HEK293 (cell line): ENCODE data around the gene PLS1.

Experiments
- CTCF ChIA-PET: fragments of 350-600 bp; formaldehyde crosslinking; extraction: SDS; loops from one replicate; lab custom pipeline; 2021; ENCODE audit warnings: antibody characterized with exemption; lab: Yijun Ruan, JAX
- POLR2A ChIA-PET: fragments of 300-600 bp; formaldehyde crosslinking; extraction: SDS; loops from one replicate; lab custom pipeline; 2020; ENCODE audit warnings: antibody characterized with exemption, inconsistent platforms; lab: Yijun Ruan, JAX
- H3K27ac ChIP-seq: fragments of 200-500 bp; sonication (Bioruptor generic); 2 replicates; pipeline ENCODE4 v1.5.1; 2014; ENCODE audit warnings: low read depth, low read length, control low read depth, inconsistent platforms; ENCODE audit errors: extremely low read depth
- H3K36me3 ChIP-seq, 2 experiments: fragments of 200-500 bp in 1 of 2; sonication (Bioruptor generic) in 1 of 2; 1 replicate in 1 of 2; 2 replicates in 1 of 2; pipeline ENCODE4 v1.5.1; 2014 to 2017; ENCODE audit warnings: inconsistent platforms in 2 of 2, low read length in 2 of 2; ENCODE audit not compliant: control insufficient read depth in 2 of 2, insufficient read depth in 1 of 2
- H3K4me1 ChIP-seq: fragments of 200-500 bp; sonication (Bioruptor generic); 2 replicates; pipeline ENCODE4 v1.5.1; 2014; ENCODE audit warnings: mild to moderate bottlenecking, low read length, inconsistent platforms; ENCODE audit not compliant: control insufficient read depth, insufficient read depth
- H3K4me3 ChIP-seq: 2 replicates; pipeline ENCODE4 v1.5.1; 2011; ENCODE audit warnings: low read depth, mild to moderate bottlenecking, control low read depth, low read length, moderate library complexity
- H3K9me3 ChIP-seq: fragments of 200-500 bp; sonication (Bioruptor generic); 2 replicates; pipeline ENCODE4 v1.5.1; 2014; ENCODE audit warnings: low read depth, low read length, inconsistent platforms; ENCODE audit not compliant: control insufficient read depth, insufficient read depth
- FEZF1 ChIP-seq: fragments of 450-650 bp; formaldehyde crosslinking; IDR thresholded peaks from 2 replicates; pipeline ENCODE4 v1.5.1; 2016; ENCODE audit warnings: missing biosample characterization, missing genetic modification characterization
- OVOL3 ChIP-seq: fragments of 450-650 bp; formaldehyde crosslinking; IDR thresholded peaks from 2 replicates; pipeline ENCODE4 v1.5.1; 2016; ENCODE audit warnings: missing biosample characterization, missing genetic modification characterization
- PRDM10 ChIP-seq: fragments of 450-650 bp; formaldehyde crosslinking; IDR thresholded peaks from 2 replicates; pipeline ENCODE4 v1.5.1; 2016; ENCODE audit warnings: missing biosample characterization, missing genetic modification characterization
- SCRT2 ChIP-seq: fragments of 450-650 bp; formaldehyde crosslinking; IDR thresholded peaks from 2 replicates; pipeline ENCODE4 v1.5.1; 2016; ENCODE audit warnings: missing biosample characterization, missing genetic modification characterization
- ZBTB20 ChIP-seq: fragments of 450-650 bp; formaldehyde crosslinking; IDR thresholded peaks from 2 replicates; pipeline ENCODE4 v1.5.1; 2016; ENCODE audit warnings: missing biosample characterization, missing genetic modification characterization
- ZNF169 ChIP-seq: fragments of 450-650 bp; formaldehyde crosslinking; IDR thresholded peaks from 2 replicates; pipeline ENCODE4 v1.5.1; 2016; ENCODE audit warnings: missing biosample characterization, missing genetic modification characterization
- ZNF18 ChIP-seq: fragments of 450-650 bp; formaldehyde crosslinking; IDR thresholded peaks from 2 replicates; pipeline ENCODE4 v1.5.1; 2016; ENCODE audit warnings: missing biosample characterization, missing genetic modification characterization
- ZNF211 ChIP-seq: fragments of 450-650 bp; formaldehyde crosslinking; IDR thresholded peaks from 2 replicates; pipeline ENCODE4 v1.5.1; 2016; ENCODE audit warnings: low read depth, missing biosample characterization, missing genetic modification characterization
- ZNF362 ChIP-seq: fragments of 450-650 bp; formaldehyde crosslinking; IDR thresholded peaks from 2 replicates; pipeline ENCODE4 v1.5.1; 2016; ENCODE audit warnings: missing biosample characterization, missing genetic modification characterization
- ZNF544 ChIP-seq: fragments of 450-650 bp; formaldehyde crosslinking; IDR thresholded peaks from 2 replicates; pipeline ENCODE4 v1.5.0; 2017; ENCODE audit warnings: missing biosample characterization, missing genetic modification characterization
- ZNF664 ChIP-seq: fragments of 450-650 bp; formaldehyde crosslinking; IDR thresholded peaks from 2 replicates; pipeline ENCODE4 v1.5.1; 2016; ENCODE audit warnings: missing biosample characterization, missing genetic modification characterization
- ZNF747 ChIP-seq: fragments of 450-650 bp; formaldehyde crosslinking; IDR thresholded peaks from 2 replicates; pipeline ENCODE4 v1.5.1; 2016; ENCODE audit warnings: missing biosample characterization, missing genetic modification characterization
- ZNF776 ChIP-seq: fragments of 450-650 bp; formaldehyde crosslinking; IDR thresholded peaks from 2 replicates; pipeline ENCODE4 v1.5.0; 2017; ENCODE audit warnings: missing biosample characterization, missing genetic modification characterization, borderline replicate concordance

PLS1 gene

GRCh38 chr3:142647856-142648255, 51.7 kb downstream of the PLS1 start (continued):
- TF ChIP-seq ZNF18 (tag by site-specific recombination): no peak

- no peak for TF ChIP-seq ZNF544 (tag by site-specific recombination)
- no peak for TF ChIP-seq PRDM10
- no peak for TF ChIP-seq ZNF169
- no peak for TF ChIP-seq FEZF1 (tag by site-specific recombination)
- no peak for TF ChIP-seq ZNF211
- Histone ChIP-seq H3K4me1 (0 out of 2 replicates have a peak, but pooled peaks cover 2% of the 10 kb centered on the region), H3K36me3 (no peaks in the 10 kb centered on the region), H3K27ac (no peak overlapping the region), H3K9me3 (no peaks in the 10 kb centered on the region), H3K4me3 (no peak overlapping the region)
- POLR2A ChIA-PET: no interaction called here
- CTCF ChIA-PET: no interaction called here
Observed at GRCh38 chr3:142648950-142649349, 52.8 kb downstream of the PLS1 start.

GRCh38 chr3:142650001-142650693, 54.0 kb downstream of the PLS1 start:
- H3K4me1 ChIP-seq: 0 out of 2 replicates have a peak, but pooled peaks cover 1% of the 10 kb centered on the region
- H3K27ac ChIP-seq: no peak overlapping the region
- no peaks in the 10 kb centered on the region for H3K9me3 ChIP-seq
- TF ChIP-seq ZNF776 (tag by site-specific recombination) (no peak), ZBTB20 (0 out of 2 replicates have a peak, but pooled peaks have one; percentile 19), ZNF362 (tag by site-specific recombination) (0 out of 2 replicates have a peak, but pooled peaks have one; percentile 16), SCRT2 (tag by site-specific recombination) (peak; percentile 27; the same call in 1 of the 2 replicates), ZNF747 (tag by site-specific recombination) (no peak)
- H3K4me3 ChIP-seq: no peak overlapping the region
- ChIA-PET CTCF (no interaction called here), POLR2A (no interaction called here)
- no peaks in the 10 kb centered on the region for H3K36me3 ChIP-seq

- H3K4me3 ChIP-seq: no peak overlapping the region
- H3K27ac ChIP-seq: no peak overlapping the region
- ChIA-PET POLR2A (no interaction called here), CTCF (no interaction called here)
- H3K4me1 ChIP-seq: no peaks in the 10 kb centered on the region
- no peaks in the 10 kb centered on the region for H3K9me3 ChIP-seq
- no peak for TF ChIP-seq ZNF664 (tag by site-specific recombination)
- TF ChIP-seq OVOL3: no peak
- TF ChIP-seq, all 188 proteins: peak for 0
- no peaks in the 10 kb centered on the region for H3K36me3 ChIP-seq
Observed at GRCh38 chr3:142651711-142652110, 55.5 kb downstream of the PLS1 start.
